Measurements from ENCODE around the gene CDK13. TPM values are rescaled to one million over a fixed set of nuclear protein-coding genes. Genes with fewer than 3 reads are reported as not detected.

CDK13 gene
- total RNA-seq, 2 donors from 2014 or later = 37.6 to 41.3 TPM

DNA sequence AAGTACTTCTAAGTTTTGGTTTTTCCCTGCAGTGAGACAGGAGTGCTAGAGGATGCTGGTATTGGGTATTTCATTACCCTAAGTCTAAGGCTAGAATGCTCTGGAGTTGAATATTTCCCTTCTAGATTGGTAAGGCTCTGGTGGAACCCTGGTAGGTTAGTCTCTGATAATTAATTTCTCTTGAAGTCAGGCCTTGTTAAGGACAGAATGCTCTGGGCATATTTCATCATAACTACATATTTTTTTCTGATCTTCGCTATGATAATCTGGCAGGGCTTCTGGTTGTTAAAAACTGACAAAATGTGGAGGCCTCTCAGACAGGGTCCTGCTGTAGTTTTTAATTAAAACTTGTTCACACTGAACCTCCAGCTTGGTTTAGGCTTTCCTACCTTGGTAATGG is 83.8 kb downstream of the CDK13 start:
- ATAC-seq = no peak
- H3K27ac Mint-ChIP-seq = no peak overlapping the region
- DNase-seq (ENCODE audit: low spot score in 2 of 2) = no peak
- H3K9me3 Mint-ChIP-seq = no peaks in the 10 kb centered on the region
- H3K36me3 Mint-ChIP-seq = peaks cover 5 to 25% of the 10 kb centered on the region in 2 donors

DNA sequence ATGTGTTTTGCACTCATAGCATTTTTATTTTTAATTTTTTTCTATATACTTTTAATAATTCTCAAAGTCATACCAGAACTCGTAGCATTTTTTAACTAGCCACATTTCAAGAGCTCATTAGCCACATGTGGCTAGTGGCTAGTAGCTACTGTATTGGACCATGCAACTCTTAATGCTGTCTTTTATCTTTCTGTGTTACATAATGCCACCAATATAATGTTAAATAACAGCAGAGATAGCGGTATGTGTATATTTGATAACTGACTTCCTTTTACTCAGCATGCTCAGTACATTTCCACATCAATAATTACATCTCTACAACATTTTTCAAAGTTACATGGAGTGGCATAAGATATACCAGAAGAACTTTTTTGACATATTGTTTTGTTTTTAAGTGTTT is 91.4 kb downstream of the CDK13 start:
- DNase-seq (ENCODE audit: low spot score in 2 of 2) (no peak), ATAC-seq (no peak)
- peaks cover 5 to 8% of the 10 kb centered on the region in 2 donors for H3K36me3 Mint-ChIP-seq
- no peaks in the 10 kb centered on the region for H3K9me3 Mint-ChIP-seq
- H3K27ac Mint-ChIP-seq = no peak overlapping the region

DNA sequence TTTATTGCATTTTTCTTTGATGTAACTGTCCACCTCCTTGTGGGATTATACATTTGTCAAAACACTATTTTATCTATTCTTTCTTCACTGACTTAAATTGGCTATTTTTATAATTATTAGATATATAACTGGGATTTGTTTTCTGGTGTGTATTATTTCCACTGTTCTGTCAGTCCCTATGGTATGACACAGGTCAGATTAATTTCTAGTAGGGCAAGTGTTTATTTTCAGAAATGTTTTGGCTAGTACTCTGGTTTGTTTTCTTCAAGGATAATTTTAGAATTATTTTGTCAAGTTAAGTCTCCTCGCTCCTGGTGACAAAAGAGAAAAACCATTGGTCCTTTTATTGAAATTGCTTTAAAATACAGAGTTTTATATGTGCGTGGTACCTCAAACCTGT is 93.1 kb downstream of the CDK13 start:
- peak overlapping the region; percentile 53 to 55 for H3K27ac Mint-ChIP-seq
- DNase-seq (ENCODE audit: low spot score in 2 of 2) (no peak), ATAC-seq (no peak)
- no peaks in the 10 kb centered on the region for H3K36me3 Mint-ChIP-seq
- no peaks in the 10 kb centered on the region for H3K9me3 Mint-ChIP-seq

DNA sequence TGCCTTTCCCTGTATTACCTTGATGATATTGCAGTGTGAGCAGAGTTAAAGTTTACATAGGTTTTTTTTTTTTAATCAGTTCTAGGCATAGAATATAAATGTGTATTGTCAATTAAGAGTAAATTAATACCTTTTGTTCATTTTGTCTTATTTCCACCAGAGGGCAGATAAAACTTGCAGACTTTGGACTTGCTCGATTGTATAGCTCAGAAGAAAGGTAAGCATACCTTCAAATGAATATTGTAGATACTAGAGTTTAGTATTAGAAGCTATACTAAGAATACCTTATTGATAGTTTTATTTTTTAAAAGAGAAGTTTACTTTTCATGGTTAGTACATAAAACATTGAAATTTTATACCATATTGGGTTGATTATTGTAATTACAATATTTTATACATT is 97.6 kb downstream of the CDK13 start:
- Mint-ChIP-seq H3K36me3 (no peaks in the 10 kb centered on the region), H3K9me3 (no peaks in the 10 kb centered on the region), H3K27ac (no peak overlapping the region)
- no peak for DNase-seq (ENCODE audit: low spot score in 2 of 2)
- ATAC-seq = no peak

DNA sequence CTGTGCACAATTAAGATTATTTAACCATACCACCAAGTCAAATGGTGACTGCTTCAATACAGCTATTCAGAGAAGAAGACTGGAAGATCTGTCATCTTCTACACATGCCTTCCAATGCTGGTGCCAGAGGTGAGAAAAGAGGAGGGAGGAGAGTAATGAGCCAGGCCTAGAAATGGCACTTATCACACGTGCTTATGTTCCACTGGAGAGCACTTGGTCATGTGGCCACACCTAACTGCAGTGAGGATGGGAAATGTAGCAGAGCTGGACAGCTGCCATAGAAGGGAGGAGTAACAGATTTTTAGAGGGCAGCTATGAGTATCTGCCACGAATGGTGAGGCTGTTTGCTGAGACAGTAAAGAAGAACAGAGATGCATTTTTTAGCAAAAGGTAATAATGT is 107.2 kb downstream of the CDK13 start:
- H3K36me3 Mint-ChIP-seq = no peaks in the 10 kb centered on the region
- no peak for ATAC-seq
- H3K9me3 Mint-ChIP-seq = no peaks in the 10 kb centered on the region
- no peak for DNase-seq (ENCODE audit: low spot score in 2 of 2)
- H3K27ac Mint-ChIP-seq = peak overlapping the region; percentile 7 to 38

DNA sequence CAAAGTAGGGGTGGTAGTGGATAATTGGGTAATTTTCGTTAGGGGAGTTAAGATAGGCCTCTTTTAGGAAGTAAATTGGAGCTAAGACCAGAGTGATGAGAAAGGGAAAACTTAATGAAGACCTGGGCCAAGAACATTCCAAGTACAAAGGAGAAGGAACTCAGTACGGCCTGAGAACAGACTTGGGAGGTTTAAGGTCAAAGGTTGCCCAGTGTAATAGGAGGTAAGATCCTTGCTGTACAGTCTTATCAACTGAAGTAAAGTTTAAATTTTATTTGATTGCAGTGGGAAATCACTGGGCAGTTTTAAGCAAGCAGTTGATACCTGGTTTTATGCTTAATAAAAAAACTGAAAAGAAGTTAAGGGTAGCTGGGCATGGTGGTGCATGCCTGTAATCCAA is 108.0 kb downstream of the CDK13 start:
- no peaks in the 10 kb centered on the region for H3K36me3 Mint-ChIP-seq
- H3K27ac Mint-ChIP-seq = peak overlapping the region in 1 of 2 donors; percentile 7

DNA sequence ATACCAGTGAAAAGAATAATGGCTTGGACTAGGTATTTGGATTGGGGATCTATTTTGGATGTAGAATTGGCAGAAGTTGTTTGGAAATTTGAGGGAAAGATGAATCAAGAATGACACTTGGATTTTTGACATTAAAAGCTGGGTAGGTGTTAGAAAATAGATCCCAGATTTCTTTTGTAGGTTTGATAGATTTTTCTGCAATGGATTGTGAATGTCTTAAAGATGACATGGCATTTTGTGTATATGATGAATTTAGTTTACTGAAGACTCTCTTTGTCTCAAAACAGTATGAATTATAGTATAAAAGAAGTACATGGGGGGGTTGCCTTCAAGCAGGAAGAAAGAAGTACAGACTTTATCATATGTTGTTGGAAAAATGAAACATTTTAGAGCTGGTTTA is 108.6 kb downstream of the CDK13 start:
- no peak for DNase-seq (ENCODE audit: low spot score in 2 of 2)
- Mint-ChIP-seq H3K27ac (no peak overlapping the region), H3K9me3 (no peaks in the 10 kb centered on the region), H3K36me3 (no peaks in the 10 kb centered on the region)
- ATAC-seq = no peak

More for the DNA sequence above, 108.0 kb downstream of the CDK13 start:
- no peaks in the 10 kb centered on the region for H3K9me3 Mint-ChIP-seq
- ATAC-seq = no peak
- no peak for DNase-seq (ENCODE audit: low spot score in 2 of 2)

DNA sequence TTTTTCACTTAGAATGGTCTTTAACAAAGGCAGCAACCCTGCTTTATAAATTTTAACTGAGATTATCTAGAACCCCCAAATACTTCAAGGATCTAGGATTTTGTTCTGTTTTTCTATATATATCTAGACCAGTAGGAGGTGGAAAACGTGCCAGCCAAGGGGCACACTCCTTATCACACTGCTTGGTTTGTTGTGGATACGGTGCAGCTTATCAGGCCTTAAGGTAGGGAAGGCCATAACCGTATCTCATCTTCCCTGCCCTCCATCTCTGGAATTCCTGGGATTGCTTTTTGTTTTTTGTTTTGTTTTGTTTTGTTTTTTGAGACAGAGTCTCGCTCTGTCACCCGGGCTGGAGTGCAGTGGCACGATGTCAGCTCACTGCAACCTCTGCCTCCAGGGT is 109.0 kb downstream of the CDK13 start:
- ATAC-seq = no peak
- no peak overlapping the region for H3K27ac Mint-ChIP-seq
- H3K9me3 Mint-ChIP-seq = no peaks in the 10 kb centered on the region
- DNase-seq (ENCODE audit: low spot score in 2 of 2) = no peak
- H3K36me3 Mint-ChIP-seq = no peaks in the 10 kb centered on the region

DNA sequence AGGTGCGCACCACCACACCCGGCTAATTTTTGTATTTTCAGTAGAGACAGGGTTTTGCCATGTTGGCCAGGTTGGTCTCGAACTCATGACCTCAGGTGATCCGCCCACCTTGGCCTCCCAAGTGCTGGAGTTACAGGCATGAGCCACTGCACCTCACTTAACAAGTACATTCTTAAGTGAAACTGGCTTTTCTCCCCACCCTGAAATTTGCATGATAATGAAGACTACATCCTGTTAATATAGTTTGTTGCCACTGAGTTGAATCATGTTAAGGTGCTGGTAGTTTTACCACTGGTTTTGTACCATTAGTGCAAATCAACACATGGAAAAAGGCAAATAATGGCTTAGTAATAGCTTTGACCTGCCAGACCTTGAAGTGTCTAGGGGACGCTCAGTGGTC is 122.2 kb downstream of the CDK13 start:
- no peak overlapping the region for H3K27ac Mint-ChIP-seq
- no peak for DNase-seq (ENCODE audit: low spot score in 2 of 2)
- no peak for ATAC-seq
- H3K9me3 Mint-ChIP-seq = no peaks in the 10 kb centered on the region
- no peaks in the 10 kb centered on the region for H3K36me3 Mint-ChIP-seq

DNA sequence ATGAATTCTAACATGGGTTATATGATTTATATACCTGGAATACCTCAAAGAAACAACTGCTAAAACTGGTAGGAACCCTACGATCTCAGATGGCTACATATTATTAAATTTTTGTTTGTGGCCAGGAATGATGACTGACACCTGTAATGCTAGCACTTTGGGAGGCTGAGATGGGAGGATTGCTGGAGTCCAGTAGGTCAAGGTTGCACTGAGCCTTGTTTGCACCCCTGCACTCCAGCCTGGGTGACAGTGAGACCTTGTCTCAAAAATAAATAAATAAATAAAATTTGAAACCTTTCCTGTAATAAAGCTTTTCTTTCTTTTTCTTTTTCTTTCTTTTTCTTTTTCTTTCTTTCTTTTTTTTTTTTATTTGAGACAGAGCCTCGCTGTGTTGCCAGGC is 123.2 kb downstream of the CDK13 start:
- no peak overlapping the region for H3K27ac Mint-ChIP-seq

DNA sequence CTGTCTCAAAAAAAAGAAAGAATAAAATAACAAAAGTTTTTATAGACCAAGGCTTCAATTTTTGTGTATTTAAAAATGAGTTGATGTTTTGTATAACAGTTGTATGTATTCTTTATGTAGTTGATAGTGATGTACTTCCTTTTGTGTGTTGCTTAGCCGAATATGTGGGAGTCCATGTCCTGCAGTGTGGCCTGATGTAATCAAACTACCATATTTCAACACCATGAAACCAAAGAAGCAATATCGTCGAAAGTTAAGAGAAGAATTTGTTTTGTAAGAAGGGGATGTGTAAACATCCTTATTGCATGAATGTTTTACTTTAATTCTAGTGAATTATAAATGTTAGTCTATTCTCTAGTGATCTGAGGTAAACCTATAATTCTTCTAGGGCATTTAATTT is 127.8 kb downstream of the CDK13 start:
- H3K9me3 Mint-ChIP-seq = no peaks in the 10 kb centered on the region
- no peak for ATAC-seq
- DNase-seq (ENCODE audit: low spot score in 2 of 2) = no peak
- H3K36me3 Mint-ChIP-seq = no peaks in the 10 kb centered on the region
- H3K27ac Mint-ChIP-seq = no peak overlapping the region

More for the DNA sequence above, 123.2 kb downstream of the CDK13 start:
- DNase-seq (ENCODE audit: low spot score in 2 of 2) (no peak), ATAC-seq (no peak)
- Mint-ChIP-seq H3K36me3 (no peaks in the 10 kb centered on the region), H3K9me3 (no peaks in the 10 kb centered on the region)

DNA sequence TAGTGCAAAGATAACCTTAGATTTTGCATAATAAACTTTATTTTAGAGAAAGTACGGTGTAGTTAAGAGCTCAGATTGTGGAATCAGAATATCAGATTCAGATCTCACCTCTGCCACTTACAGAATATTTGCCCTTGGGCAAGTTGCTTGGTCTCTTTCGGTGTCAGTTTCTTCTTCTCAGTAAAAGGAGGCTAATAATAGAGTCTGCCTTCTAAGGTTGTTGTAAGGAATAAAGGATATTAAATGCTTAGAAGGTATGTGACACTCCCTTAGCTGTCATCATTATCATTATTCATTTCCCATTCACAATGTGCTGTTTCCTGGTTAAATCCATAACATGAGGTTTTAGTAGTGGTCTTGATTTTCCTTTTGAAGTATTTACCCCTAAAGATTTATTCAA is 142.1 kb downstream of the CDK13 start:
- ATAC-seq (no peak), DNase-seq (ENCODE audit: low spot score in 2 of 2) (no peak)
- Mint-ChIP-seq H3K36me3 (peaks cover 8 to 21% of the 10 kb centered on the region in 2 donors), H3K27ac (peak overlapping the region in 1 of 2 donors; percentile 37), H3K9me3 (no peaks in the 10 kb centered on the region)

DNA sequence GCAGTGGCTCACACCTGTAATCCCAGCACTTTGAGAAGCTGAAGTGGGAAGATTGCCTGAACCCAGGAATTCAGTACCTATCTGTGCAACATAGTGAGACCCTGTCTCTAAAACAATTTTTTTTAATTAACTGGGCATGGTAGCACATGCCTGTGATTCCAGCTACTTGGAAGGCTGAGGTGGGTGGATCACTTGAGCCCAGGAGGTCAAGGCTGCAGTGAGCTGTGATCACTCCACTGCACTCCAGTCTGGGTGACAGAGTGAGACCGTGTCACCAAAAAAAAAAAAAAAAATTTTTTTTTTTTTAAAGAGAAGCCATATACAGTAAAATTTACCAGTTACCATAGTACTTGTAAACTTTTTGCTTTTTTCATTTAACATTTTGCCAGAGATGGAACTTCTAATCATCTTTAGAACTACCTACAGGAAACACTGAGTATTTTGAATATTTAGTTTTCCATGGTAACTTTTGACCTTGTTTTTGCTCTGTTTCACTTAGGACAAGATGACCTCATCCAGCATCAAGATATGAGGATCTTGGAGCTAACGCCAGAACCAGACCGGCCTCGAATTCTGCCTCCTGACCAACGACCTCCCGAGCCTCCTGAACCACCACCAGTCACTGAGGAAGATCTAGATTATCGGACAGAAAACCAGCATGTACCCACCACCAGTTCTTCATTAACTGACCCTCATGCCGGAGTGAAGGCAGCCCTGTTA is 143.7 kb downstream of the CDK13 start:
- ATAC-seq (no peak), DNase-seq (ENCODE audit: low spot score in 2 of 2) (no peak)
- no peaks in the 10 kb centered on the region for H3K9me3 Mint-ChIP-seq
- peaks cover 8 to 14% of the 10 kb centered on the region in 2 donors for H3K36me3 Mint-ChIP-seq
- no peak overlapping the region for H3K27ac Mint-ChIP-seq

DNA sequence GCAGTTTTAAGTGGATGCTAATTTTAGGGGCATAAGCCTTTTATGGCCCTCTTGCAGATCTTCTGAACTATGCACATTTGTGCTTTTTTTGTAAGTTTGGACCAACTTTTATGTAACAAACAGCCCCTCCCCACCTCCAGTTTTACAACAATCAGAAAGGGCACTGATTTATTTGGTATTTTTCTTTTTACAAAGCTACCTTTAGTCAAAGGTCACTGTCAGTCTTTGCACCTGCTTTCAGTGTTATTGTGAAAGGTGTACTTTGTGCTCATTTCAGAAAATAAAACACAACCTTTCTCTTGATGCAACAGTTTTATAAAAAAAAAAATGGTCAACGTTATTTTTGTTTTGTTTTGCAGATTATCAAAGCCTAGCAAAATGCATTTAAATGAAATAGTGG is 145.2 kb downstream of the CDK13 start:
- Mint-ChIP-seq H3K27ac (no peak overlapping the region), H3K36me3 (peaks cover 8 to 14% of the 10 kb centered on the region in 2 donors), H3K9me3 (no peaks in the 10 kb centered on the region)
- DNase-seq (ENCODE audit: low spot score in 2 of 2) = no peak
- ATAC-seq = no peak

DNA sequence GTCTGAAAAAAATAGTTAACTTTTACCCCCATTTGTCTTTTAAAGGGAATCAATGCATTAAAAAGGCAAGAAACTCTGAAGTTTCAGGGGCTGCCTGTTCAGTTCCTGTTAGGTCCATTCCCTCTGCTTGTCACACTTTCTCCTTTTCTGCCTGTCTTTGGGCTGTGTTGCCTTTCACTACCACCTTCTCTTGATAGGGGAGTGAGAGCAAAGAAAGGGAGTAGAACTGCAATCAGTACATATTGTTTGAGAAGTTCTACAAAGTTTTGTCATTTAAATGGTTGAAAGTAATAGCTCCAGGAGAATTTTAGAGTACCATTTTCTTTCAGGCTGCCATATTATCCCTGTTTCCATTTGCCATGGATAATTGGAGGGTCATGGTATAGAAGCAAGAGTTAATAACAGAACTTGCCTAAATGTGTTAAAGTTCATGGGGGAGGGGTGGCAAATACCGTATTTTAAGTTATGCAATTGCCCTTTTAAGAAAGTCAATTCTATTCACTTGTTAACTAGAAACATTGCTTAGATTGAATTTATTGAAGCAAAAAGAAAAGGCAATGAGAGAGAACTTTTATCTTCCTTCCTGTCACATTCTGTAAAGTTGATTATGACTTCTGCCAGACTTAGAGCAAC is 145.8 kb downstream of the CDK13 start:
- no peak overlapping the region for H3K27ac Mint-ChIP-seq
- DNase-seq (ENCODE audit: low spot score in 2 of 2) (no peak), ATAC-seq (no peak)
- no peaks in the 10 kb centered on the region for H3K9me3 Mint-ChIP-seq
- H3K36me3 Mint-ChIP-seq = peaks cover 8 to 14% of the 10 kb centered on the region in 2 donors

DNA sequence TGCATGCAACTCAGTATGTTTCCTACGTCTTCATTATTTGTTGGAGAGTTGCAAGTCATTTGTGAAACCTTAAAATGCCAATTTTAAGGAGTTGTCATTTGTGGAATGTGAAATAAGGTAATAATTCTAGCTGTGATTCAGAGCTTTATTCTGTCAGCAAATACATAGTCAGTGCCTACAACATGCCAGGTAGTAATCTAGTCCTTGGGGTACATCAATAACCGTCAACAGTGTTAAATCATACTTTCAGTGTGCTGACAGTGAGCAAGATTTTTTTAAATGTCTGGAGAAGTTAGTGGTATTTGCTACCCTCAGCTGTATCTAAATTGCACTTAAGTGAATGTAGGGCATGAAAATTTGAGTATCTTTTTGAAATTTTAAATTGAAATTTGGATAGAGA is 147.7 kb downstream of the CDK13 start:
- H3K36me3 Mint-ChIP-seq = peaks cover 8 to 14% of the 10 kb centered on the region in 2 donors
- no peak for ATAC-seq
- H3K27ac Mint-ChIP-seq = no peak overlapping the region
- no peak for DNase-seq (ENCODE audit: low spot score in 2 of 2)
- no peaks in the 10 kb centered on the region for H3K9me3 Mint-ChIP-seq

DNA sequence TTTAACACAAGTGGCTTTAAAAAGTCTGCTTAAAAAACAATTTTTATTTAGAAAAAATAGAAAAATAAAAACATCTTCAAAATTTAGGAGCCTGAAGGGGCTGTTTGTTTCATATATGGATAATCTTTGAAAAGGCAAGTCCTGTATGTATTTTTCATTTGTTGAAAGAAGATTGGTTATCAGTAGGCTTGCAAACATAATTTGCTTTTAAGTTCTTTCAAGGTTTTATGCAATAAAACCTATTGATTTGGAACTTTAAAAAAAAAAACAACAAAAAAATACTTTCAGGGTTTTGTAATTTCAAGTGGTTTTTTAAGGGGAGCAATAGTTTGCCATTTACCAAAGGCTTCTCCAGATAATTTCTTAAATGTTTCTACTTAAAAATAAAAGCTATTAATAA is 148.8 kb downstream of the CDK13 start:
- H3K36me3 Mint-ChIP-seq = peaks cover 8 to 14% of the 10 kb centered on the region in 2 donors
- DNase-seq (ENCODE audit: low spot score in 2 of 2) (no peak), ATAC-seq (no peak)
- H3K27ac Mint-ChIP-seq = no peak overlapping the region
- H3K9me3 Mint-ChIP-seq = no peaks in the 10 kb centered on the region

DNA sequence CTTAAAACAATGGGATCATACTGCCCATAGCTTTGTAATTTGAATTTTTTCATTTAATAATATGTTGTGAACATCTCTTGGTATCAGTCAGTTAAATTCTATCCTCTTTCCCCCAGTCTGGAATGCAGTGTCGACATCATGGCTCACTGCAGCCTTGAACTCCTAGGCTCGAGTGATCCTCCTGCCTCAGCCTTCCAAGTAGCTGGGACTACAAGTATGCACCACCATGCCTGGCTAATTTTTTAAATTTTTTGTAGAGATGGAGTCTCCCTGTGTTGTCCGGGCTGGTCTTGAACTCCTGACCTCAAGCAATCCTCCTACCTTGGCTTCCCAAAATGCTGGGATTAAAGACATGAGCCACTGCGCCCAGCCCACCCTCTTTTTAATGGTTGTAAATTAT is 149.8 kb downstream of the CDK13 start:
- H3K36me3 Mint-ChIP-seq = peaks cover 0 to 9% of the 10 kb centered on the region in 2 donors
- no peak overlapping the region for H3K27ac Mint-ChIP-seq
- ATAC-seq (no peak), DNase-seq (ENCODE audit: low spot score in 2 of 2) (no peak)
- no peaks in the 10 kb centered on the region for H3K9me3 Mint-ChIP-seq

All from activated naive CD4-positive, alpha-beta T cell treated with anti-CD3 and anti-CD28 coated beads, Interleukin-2, amount 50 U/mL, for 72 hours (primary cell).